GM23338 (cell line): ENCODE data around the gene MARCOL. TPM values are rescaled to one million over a fixed set of nuclear protein-coding genes. Genes with fewer than 3 reads are reported as not detected.

Experiments used
- ATAC-seq: fragments of 200-7000 bp; cut with Tn5 transposase; 3 replicates; pipeline ENCODE4 v1.9.1; 2020
- DNase-seq: peaks from one replicate; pipeline ENCODE4 v3.0.0-alpha.2; 2015; ENCODE audit warnings: low spot score
- H2AFZ ChIP-seq: fragments of 200-600 bp; sonication (generic); 2 replicates; pipeline ENCODE4 v1.8.0; 2016; ENCODE audit warnings: antibody characterized with exemption, mild to moderate bottlenecking, moderate library complexity
- H3F3A ChIP-seq: fragments of 200-600 bp; sonication (generic); replicated peaks from 2 replicates; pipeline ENCODE4 v1.8.0; 2017; ENCODE audit warnings: antibody characterized with exemption, mixed run types, low read depth
- H3K27ac ChIP-seq: fragments of 200-600 bp; sonication (generic); 2 replicates; pipeline ENCODE4 v1.6.1; 2016; ENCODE audit warnings: low read depth
- H3K27me3 ChIP-seq: fragments of 200-600 bp; sonication (generic); 2 replicates; pipeline ENCODE4 v1.8.0; 2016; ENCODE audit warnings: mild to moderate bottlenecking, mixed run types, moderate library complexity; ENCODE audit not compliant: insufficient read depth
- H3K36me3 ChIP-seq: fragments of 200-600 bp; sonication (generic); 2 replicates; pipeline ENCODE4 v1.8.0; 2016; ENCODE audit warnings: mild to moderate bottlenecking; ENCODE audit not compliant: insufficient read depth
- H3K4me1 ChIP-seq: fragments of 200-600 bp; sonication (generic); 2 replicates; pipeline ENCODE4 v1.8.0; 2016; ENCODE audit warnings: mild to moderate bottlenecking, moderate library complexity; ENCODE audit not compliant: insufficient read depth
- H3K4me2 ChIP-seq: fragments of 200-600 bp; sonication (generic); 2 replicates; pipeline ENCODE4 v1.7.1; 2017; ENCODE audit warnings: mixed run types
- H3K4me3 ChIP-seq: fragments of 200-600 bp; sonication (generic); 2 replicates; pipeline ENCODE4 v1.6.1; 2016; ENCODE audit warnings: mixed run types
- H3K79me2 ChIP-seq: fragments of 200-600 bp; sonication (generic); replicated peaks from 2 replicates; pipeline ENCODE4 v1.8.0; 2017; ENCODE audit warnings: mild to moderate bottlenecking; ENCODE audit not compliant: insufficient read depth
- H3K9me2 ChIP-seq: fragments of 200-600 bp; sonication (generic); 2 replicates; pipeline ENCODE4 v1.8.0; 2017; ENCODE audit not compliant: insufficient read depth
- H4K20me1 ChIP-seq: fragments of 200-600 bp; sonication (generic); replicated peaks from 2 replicates; pipeline ENCODE4 v1.8.0; 2017; ENCODE audit warnings: mild to moderate bottlenecking; ENCODE audit not compliant: insufficient read depth
- H3K27ac Mint-ChIP-seq: 2 replicates; pipeline ENCODE4 v1.8.0; 2020; ENCODE audit warnings: inconsistent platforms, mild to moderate bottlenecking, moderate library complexity, mixed read lengths
- H3K27me3 Mint-ChIP-seq: 3 replicates; pipeline ENCODE4 v1.8.0; 2022; ENCODE audit warnings: low read depth, mild to moderate bottlenecking, moderate library complexity, mixed read lengths, inconsistent platforms; ENCODE audit not compliant: insufficient read depth, poor library complexity
- H3K36me3 Mint-ChIP-seq: 3 replicates; pipeline ENCODE4 v1.8.0; 2021; ENCODE audit warnings: low read depth, mild to moderate bottlenecking, inconsistent platforms, moderate library complexity, mixed read lengths
- H3K4me1 Mint-ChIP-seq: 3 replicates; pipeline ENCODE4 v1.8.0; 2020; ENCODE audit warnings: mild to moderate bottlenecking, inconsistent platforms, mixed read lengths
- H3K4me3 Mint-ChIP-seq: 3 replicates; pipeline ENCODE4 v1.8.0; 2021; ENCODE audit warnings: moderate library complexity, mild to moderate bottlenecking, inconsistent platforms, mixed read lengths
- H3K9me3 Mint-ChIP-seq: 3 replicates; pipeline ENCODE4 v1.8.0; 2020; ENCODE audit warnings: moderate library complexity, mild to moderate bottlenecking, inconsistent platforms, mixed read lengths
- CREB1 ChIP-seq: fragments of 250-450 bp; sonication (Bioruptor Pico); IDR thresholded peaks from 2 replicates; pipeline ENCODE4 v1.5.0; 2020; ENCODE audit warnings: low read depth, mild to moderate bottlenecking, moderate library complexity
- CTCF ChIP-seq, 2 experiments: fragments of 200-600 bp in 1 of 2; sonication (generic) in 1 of 2; conservative IDR thresholded peaks; 2 replicates each; pipeline versions ENCODE4 v1.5.1 to v1.6.1; 2016 to 2017; ENCODE audit warnings: antibody characterized with exemption in 2 of 2, low read depth in 2 of 2, mild to moderate bottlenecking in 2 of 2, moderate library complexity in 1 of 2
- EZH2 ChIP-seq: fragments of 200-600 bp; sonication (generic); IDR thresholded peaks from one replicate; pipeline ENCODE4 v1.8.0; 2017; ENCODE audit warnings: antibody characterized with exemption, mild to moderate bottlenecking, low read depth; ENCODE audit not compliant: unreplicated experiment
- EZH2phosphoT487 ChIP-seq: fragments of 200-600 bp; sonication (generic); IDR thresholded peaks from one replicate; pipeline ENCODE4 v1.8.1; 2018; ENCODE audit warnings: antibody characterized with exemption; ENCODE audit not compliant: unreplicated experiment
- JUNB ChIP-seq: IDR thresholded peaks from one replicate; pipeline ENCODE4 v1.6.1; 2016; ENCODE audit warnings: antibody characterized with exemption; ENCODE audit not compliant: unreplicated experiment
- NANOG ChIP-seq: IDR thresholded peaks from 2 replicates; pipeline ENCODE4 v1.6.1; 2016; ENCODE audit warnings: antibody characterized with exemption, borderline replicate concordance
- REST ChIP-seq: IDR thresholded peaks from one replicate; pipeline ENCODE4 v1.6.1; 2018; ENCODE audit warnings: antibody characterized with exemption; ENCODE audit not compliant: unreplicated experiment
- STAT1 ChIP-seq: IDR thresholded peaks from one replicate; pipeline ENCODE4 v1.6.1; 2016; ENCODE audit warnings: antibody characterized with exemption; ENCODE audit not compliant: unreplicated experiment
- ZNF114 ChIP-seq: fragments of 250-450 bp; sonication (Bioruptor Pico); IDR thresholded peaks from 2 replicates; pipeline ENCODE4 v1.5.0; 2020; ENCODE audit warnings: mild to moderate bottlenecking, moderate library complexity
- ZNF331 ChIP-seq: fragments of 250-450 bp; sonication (Bioruptor Pico); IDR thresholded peaks from 2 replicates; pipeline ENCODE4 v1.5.0; 2020; ENCODE audit warnings: low read depth, mild to moderate bottlenecking, moderate library complexity
- polyA plus RNA-seq: library from polyadenylated mRNA; unstranded; fragments of >200 nt; fragmentation: Nextera tagmentation; extraction: Ambion mirVana; gene quantifications from 2 replicates; pipeline ENCODE4 v1.2.1, GENCODE V29; 2016
- total RNA-seq: library from RNA; depleted of rRNA; stranded (reverse); fragments of >200 nt; shearing (Covaris generic); gene quantifications from 2 replicates; pipeline ENCODE4 v1.2.3, GENCODE V29; 2014
- TF ChIP-seq, protein P1 (sequence below): fragments of 250-450 bp; sonication (Bioruptor Pico); IDR thresholded peaks from 2 replicates; pipeline ENCODE4 v1.5.0; 2020; ENCODE audit warnings: mild to moderate bottlenecking, moderate library complexity
- TF ChIP-seq, protein P2 (sequence below): IDR thresholded peaks from 2 replicates; pipeline ENCODE4 v1.6.1; 2016; ENCODE audit warnings: antibody characterized with exemption

MARCOL gene
- total and polyA plus RNA-seq, 2 experiments from 2014 or later = not detected

- H3K9me3 Mint-ChIP-seq = no peaks in the 10 kb centered on the region
Measured at GRCh38 chr5:148206620-148207019, 31.7 kb upstream of the MARCOL start.

More at GRCh38 chr5:148206620-148207019, 31.7 kb upstream of the MARCOL start:
- Histone ChIP-seq H3K79me2 (no peaks in the 10 kb centered on the region), H4K20me1 (no peaks in the 10 kb centered on the region), H3K4me3 (no peak overlapping the region), H3K4me2 (no peak overlapping the region), H3K27me3 (no peaks in the 10 kb centered on the region), H3K27ac (no peak overlapping the region), H3K36me3 (no peaks in the 10 kb centered on the region), H2AFZ (no peak overlapping the region), H3K9me2 (no peaks in the 10 kb centered on the region), H3K4me1 (no peaks in the 10 kb centered on the region), H3F3A (no peaks in the 10 kb centered on the region)
- H3K4me3 Mint-ChIP-seq = no peak overlapping the region
- TF ChIP-seq ZNF331 (CRISPR knock-in tag) (no peak), CTCF (conservative IDR thresholded peaks at IDR 0.05; ENCODE audit: low read depth in 2 of 2) (no peak), CREB1 (CRISPR knock-in tag) (no peak), NANOG (no peak), JUNB (no peak), ZNF114 (CRISPR knock-in tag) (no peak), STAT1 (no peak), EZH2 (no peak), EZH2phosphoT487 (no peak), REST (no peak)
- TF ChIP-seq, protein P1, sequence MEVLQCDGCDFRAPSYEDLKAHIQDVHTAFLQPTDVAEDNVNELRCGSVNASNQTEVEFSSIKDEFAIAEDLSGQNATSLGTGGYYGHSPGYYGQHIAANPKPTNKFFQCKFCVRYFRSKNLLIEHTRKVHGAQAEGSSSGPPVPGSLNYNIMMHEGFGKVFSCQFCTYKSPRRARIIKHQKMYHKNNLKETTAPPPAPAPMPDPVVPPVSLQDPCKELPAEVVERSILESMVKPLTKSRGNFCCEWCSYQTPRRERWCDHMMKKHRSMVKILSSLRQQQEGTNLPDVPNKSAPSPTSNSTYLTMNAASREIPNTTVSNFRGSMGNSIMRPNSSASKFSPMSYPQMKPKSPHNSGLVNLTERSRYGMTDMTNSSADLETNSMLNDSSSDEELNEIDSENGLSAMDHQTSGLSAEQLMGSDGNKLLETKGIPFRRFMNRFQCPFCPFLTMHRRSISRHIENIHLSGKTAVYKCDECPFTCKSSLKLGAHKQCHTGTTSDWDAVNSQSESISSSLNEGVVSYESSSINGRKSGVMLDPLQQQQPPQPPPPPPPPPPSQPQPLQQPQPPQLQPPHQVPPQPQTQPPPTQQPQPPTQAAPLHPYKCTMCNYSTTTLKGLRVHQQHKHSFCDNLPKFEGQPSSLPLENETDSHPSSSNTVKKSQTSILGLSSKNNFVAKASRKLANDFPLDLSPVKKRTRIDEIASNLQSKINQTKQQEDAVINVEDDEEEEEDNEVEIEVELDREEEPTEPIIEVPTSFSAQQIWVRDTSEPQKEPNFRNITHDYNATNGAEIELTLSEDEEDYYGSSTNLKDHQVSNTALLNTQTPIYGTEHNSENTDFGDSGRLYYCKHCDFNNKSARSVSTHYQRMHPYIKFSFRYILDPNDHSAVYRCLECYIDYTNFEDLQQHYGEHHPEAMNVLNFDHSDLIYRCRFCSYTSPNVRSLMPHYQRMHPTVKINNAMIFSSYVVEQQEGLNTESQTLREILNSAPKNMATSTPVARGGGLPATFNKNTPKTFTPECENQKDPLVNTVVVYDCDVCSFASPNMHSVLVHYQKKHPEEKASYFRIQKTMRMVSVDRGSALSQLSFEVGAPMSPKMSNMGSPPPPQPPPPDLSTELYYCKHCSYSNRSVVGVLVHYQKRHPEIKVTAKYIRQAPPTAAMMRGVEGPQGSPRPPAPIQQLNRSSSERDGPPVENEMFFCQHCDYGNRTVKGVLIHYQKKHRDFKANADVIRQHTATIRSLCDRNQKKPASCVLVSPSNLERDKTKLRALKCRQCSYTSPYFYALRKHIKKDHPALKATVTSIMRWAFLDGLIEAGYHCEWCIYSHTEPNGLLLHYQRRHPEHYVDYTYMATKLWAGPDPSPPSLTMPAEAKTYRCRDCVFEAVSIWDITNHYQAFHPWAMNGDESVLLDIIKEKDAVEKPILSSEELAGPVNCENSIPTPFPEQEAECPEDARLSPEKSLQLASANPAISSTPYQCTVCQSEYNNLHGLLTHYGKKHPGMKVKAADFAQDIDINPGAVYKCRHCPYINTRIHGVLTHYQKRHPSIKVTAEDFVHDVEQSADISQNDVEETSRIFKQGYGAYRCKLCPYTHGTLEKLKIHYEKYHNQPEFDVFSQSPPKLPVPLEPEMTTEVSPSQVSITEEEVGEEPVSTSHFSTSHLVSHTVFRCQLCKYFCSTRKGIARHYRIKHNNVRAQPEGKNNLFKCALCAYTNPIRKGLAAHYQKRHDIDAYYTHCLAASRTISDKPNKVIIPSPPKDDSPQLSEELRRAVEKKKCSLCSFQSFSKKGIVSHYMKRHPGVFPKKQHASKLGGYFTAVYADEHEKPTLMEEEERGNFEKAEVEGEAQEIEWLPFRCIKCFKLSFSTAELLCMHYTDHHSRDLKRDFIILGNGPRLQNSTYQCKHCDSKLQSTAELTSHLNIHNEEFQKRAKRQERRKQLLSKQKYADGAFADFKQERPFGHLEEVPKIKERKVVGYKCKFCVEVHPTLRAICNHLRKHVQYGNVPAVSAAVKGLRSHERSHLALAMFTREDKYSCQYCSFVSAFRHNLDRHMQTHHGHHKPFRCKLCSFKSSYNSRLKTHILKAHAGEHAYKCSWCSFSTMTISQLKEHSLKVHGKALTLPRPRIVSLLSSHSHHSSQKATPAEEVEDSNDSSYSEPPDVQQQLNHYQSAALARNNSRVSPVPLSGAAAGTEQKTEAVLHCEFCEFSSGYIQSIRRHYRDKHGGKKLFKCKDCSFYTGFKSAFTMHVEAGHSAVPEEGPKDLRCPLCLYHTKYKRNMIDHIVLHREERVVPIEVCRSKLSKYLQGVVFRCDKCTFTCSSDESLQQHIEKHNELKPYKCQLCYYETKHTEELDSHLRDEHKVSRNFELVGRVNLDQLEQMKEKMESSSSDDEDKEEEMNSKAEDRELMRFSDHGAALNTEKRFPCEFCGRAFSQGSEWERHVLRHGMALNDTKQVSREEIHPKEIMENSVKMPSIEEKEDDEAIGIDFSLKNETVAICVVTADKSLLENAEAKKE (CRISPR knock-in tag) = no peak
- TF ChIP-seq, protein P2, sequence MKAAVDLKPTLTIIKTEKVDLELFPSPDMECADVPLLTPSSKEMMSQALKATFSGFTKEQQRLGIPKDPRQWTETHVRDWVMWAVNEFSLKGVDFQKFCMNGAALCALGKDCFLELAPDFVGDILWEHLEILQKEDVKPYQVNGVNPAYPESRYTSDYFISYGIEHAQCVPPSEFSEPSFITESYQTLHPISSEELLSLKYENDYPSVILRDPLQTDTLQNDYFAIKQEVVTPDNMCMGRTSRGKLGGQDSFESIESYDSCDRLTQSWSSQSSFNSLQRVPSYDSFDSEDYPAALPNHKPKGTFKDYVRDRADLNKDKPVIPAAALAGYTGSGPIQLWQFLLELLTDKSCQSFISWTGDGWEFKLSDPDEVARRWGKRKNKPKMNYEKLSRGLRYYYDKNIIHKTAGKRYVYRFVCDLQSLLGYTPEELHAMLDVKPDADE = no peak
- no peaks in the 10 kb centered on the region for H3K27me3 Mint-ChIP-seq
- H3K36me3 Mint-ChIP-seq = no peaks in the 10 kb centered on the region
- no peaks in the 10 kb centered on the region for H3K4me1 Mint-ChIP-seq
- no peak for DNase-seq
- no peak for ATAC-seq
- H3K27ac Mint-ChIP-seq = no peak overlapping the region
